GM23338 (cell line): ENCODE data around the gene PTGER4. TPM values are rescaled to one million over a fixed set of nuclear protein-coding genes. Genes with fewer than 3 reads are reported as not detected.

ENCODE experiments used
- ATAC-seq: fragments of 200-7000 bp; cut with Tn5 transposase; 3 replicates; pipeline ENCODE4 v1.9.1; 2020
- DNase-seq: peaks from one replicate; pipeline ENCODE4 v3.0.0-alpha.2; 2015; ENCODE audit warnings: low spot score
- H2AFZ ChIP-seq: fragments of 200-600 bp; sonication (generic); 2 replicates; pipeline ENCODE4 v1.8.0; 2016; ENCODE audit warnings: antibody characterized with exemption, mild to moderate bottlenecking, moderate library complexity
- H3F3A ChIP-seq: fragments of 200-600 bp; sonication (generic); replicated peaks from 2 replicates; pipeline ENCODE4 v1.8.0; 2017; ENCODE audit warnings: antibody characterized with exemption, mixed run types, low read depth
- H3K27ac ChIP-seq: fragments of 200-600 bp; sonication (generic); 2 replicates; pipeline ENCODE4 v1.6.1; 2016; ENCODE audit warnings: low read depth
- H3K27me3 ChIP-seq: fragments of 200-600 bp; sonication (generic); 2 replicates; pipeline ENCODE4 v1.8.0; 2016; ENCODE audit warnings: mild to moderate bottlenecking, mixed run types, moderate library complexity; ENCODE audit not compliant: insufficient read depth
- H3K36me3 ChIP-seq: fragments of 200-600 bp; sonication (generic); 2 replicates; pipeline ENCODE4 v1.8.0; 2016; ENCODE audit warnings: mild to moderate bottlenecking; ENCODE audit not compliant: insufficient read depth
- H3K4me1 ChIP-seq: fragments of 200-600 bp; sonication (generic); 2 replicates; pipeline ENCODE4 v1.8.0; 2016; ENCODE audit warnings: mild to moderate bottlenecking, moderate library complexity; ENCODE audit not compliant: insufficient read depth
- H3K4me2 ChIP-seq: fragments of 200-600 bp; sonication (generic); 2 replicates; pipeline ENCODE4 v1.7.1; 2017; ENCODE audit warnings: mixed run types
- H3K4me3 ChIP-seq: fragments of 200-600 bp; sonication (generic); 2 replicates; pipeline ENCODE4 v1.6.1; 2016; ENCODE audit warnings: mixed run types
- H3K79me2 ChIP-seq: fragments of 200-600 bp; sonication (generic); replicated peaks from 2 replicates; pipeline ENCODE4 v1.8.0; 2017; ENCODE audit warnings: mild to moderate bottlenecking; ENCODE audit not compliant: insufficient read depth
- H3K9me2 ChIP-seq: fragments of 200-600 bp; sonication (generic); 2 replicates; pipeline ENCODE4 v1.8.0; 2017; ENCODE audit not compliant: insufficient read depth
- H4K20me1 ChIP-seq: fragments of 200-600 bp; sonication (generic); replicated peaks from 2 replicates; pipeline ENCODE4 v1.8.0; 2017; ENCODE audit warnings: mild to moderate bottlenecking; ENCODE audit not compliant: insufficient read depth
- H3K27ac Mint-ChIP-seq: 2 replicates; pipeline ENCODE4 v1.8.0; 2020; ENCODE audit warnings: inconsistent platforms, mild to moderate bottlenecking, moderate library complexity, mixed read lengths
- H3K27me3 Mint-ChIP-seq: 3 replicates; pipeline ENCODE4 v1.8.0; 2022; ENCODE audit warnings: low read depth, mild to moderate bottlenecking, moderate library complexity, mixed read lengths, inconsistent platforms; ENCODE audit not compliant: insufficient read depth, poor library complexity
- H3K36me3 Mint-ChIP-seq: 3 replicates; pipeline ENCODE4 v1.8.0; 2021; ENCODE audit warnings: low read depth, mild to moderate bottlenecking, inconsistent platforms, moderate library complexity, mixed read lengths
- H3K4me1 Mint-ChIP-seq: 3 replicates; pipeline ENCODE4 v1.8.0; 2020; ENCODE audit warnings: mild to moderate bottlenecking, inconsistent platforms, mixed read lengths
- H3K4me3 Mint-ChIP-seq: 3 replicates; pipeline ENCODE4 v1.8.0; 2021; ENCODE audit warnings: moderate library complexity, mild to moderate bottlenecking, inconsistent platforms, mixed read lengths
- H3K9me3 Mint-ChIP-seq: 3 replicates; pipeline ENCODE4 v1.8.0; 2020; ENCODE audit warnings: moderate library complexity, mild to moderate bottlenecking, inconsistent platforms, mixed read lengths
- CREB1 ChIP-seq: fragments of 250-450 bp; sonication (Bioruptor Pico); IDR thresholded peaks from 2 replicates; pipeline ENCODE4 v1.5.0; 2020; ENCODE audit warnings: low read depth, mild to moderate bottlenecking, moderate library complexity
- EZH2 ChIP-seq: fragments of 200-600 bp; sonication (generic); IDR thresholded peaks from one replicate; pipeline ENCODE4 v1.8.0; 2017; ENCODE audit warnings: antibody characterized with exemption, mild to moderate bottlenecking, low read depth; ENCODE audit not compliant: unreplicated experiment
- JUNB ChIP-seq: IDR thresholded peaks from one replicate; pipeline ENCODE4 v1.6.1; 2016; ENCODE audit warnings: antibody characterized with exemption; ENCODE audit not compliant: unreplicated experiment
- NANOG ChIP-seq: IDR thresholded peaks from 2 replicates; pipeline ENCODE4 v1.6.1; 2016; ENCODE audit warnings: antibody characterized with exemption, borderline replicate concordance
- POLR2AphosphoS5 ChIP-seq: IDR thresholded peaks from 2 replicates; pipeline ENCODE4 v1.6.1; 2016; ENCODE audit warnings: antibody characterized with exemption, low read depth
- STAT1 ChIP-seq: IDR thresholded peaks from one replicate; pipeline ENCODE4 v1.6.1; 2016; ENCODE audit warnings: antibody characterized with exemption; ENCODE audit not compliant: unreplicated experiment
- ZNF114 ChIP-seq: fragments of 250-450 bp; sonication (Bioruptor Pico); IDR thresholded peaks from 2 replicates; pipeline ENCODE4 v1.5.0; 2020; ENCODE audit warnings: mild to moderate bottlenecking, moderate library complexity
- ZNF331 ChIP-seq: fragments of 250-450 bp; sonication (Bioruptor Pico); IDR thresholded peaks from 2 replicates; pipeline ENCODE4 v1.5.0; 2020; ENCODE audit warnings: low read depth, mild to moderate bottlenecking, moderate library complexity
- polyA plus RNA-seq: library from polyadenylated mRNA; unstranded; fragments of >200 nt; fragmentation: Nextera tagmentation; extraction: Ambion mirVana; gene quantifications from 2 replicates; pipeline ENCODE4 v1.2.1, GENCODE V29; 2016
- total RNA-seq: library from RNA; depleted of rRNA; stranded (reverse); fragments of >200 nt; shearing (Covaris generic); gene quantifications from 2 replicates; pipeline ENCODE4 v1.2.3, GENCODE V29; 2014
- TF ChIP-seq, protein P1 (sequence below), 2 experiments: fragments of 200-600 bp in 1 of 2; sonication (generic) in 1 of 2; conservative IDR thresholded peaks; 2 replicates each; pipeline versions ENCODE4 v1.5.1 to v1.6.1; 2016 to 2017; ENCODE audit warnings: antibody characterized with exemption in 2 of 2, low read depth in 2 of 2, mild to moderate bottlenecking in 2 of 2, moderate library complexity in 1 of 2

The PTGER4 gene
- total and polyA plus RNA-seq, 2 experiments from 2014 or later = 0.82 to 4.4 TPM

GRCh38 chr5:40652441-40653220 is 27.1 kb upstream of the PTGER4 start:
- no peak overlapping the region for H3K4me3 ChIP-seq
- Mint-ChIP-seq H3K4me3 (no peak overlapping the region), H3K9me3 (no peaks in the 10 kb centered on the region), H3K4me1 (no peaks in the 10 kb centered on the region), H3K27me3 (no peaks in the 10 kb centered on the region), H3K36me3 (no peaks in the 10 kb centered on the region), H3K27ac (no peak overlapping the region)
- H3F3A ChIP-seq = no peaks in the 10 kb centered on the region
- H3K4me2 ChIP-seq = no peak overlapping the region
- no peak overlapping the region for H3K27ac ChIP-seq
- no peaks in the 10 kb centered on the region for H3K36me3 ChIP-seq
- no peak for DNase-seq
- no peaks in the 10 kb centered on the region for H3K79me2 ChIP-seq
- H3K4me1 ChIP-seq = peaks cover 4% of the 10 kb centered on the region; the same call in 1 of the 2 replicates
- H3K27me3 ChIP-seq = no peaks in the 10 kb centered on the region
- H3K9me2 ChIP-seq = no peaks in the 10 kb centered on the region
- H2AFZ ChIP-seq = no peak overlapping the region
- no peaks in the 10 kb centered on the region for H4K20me1 ChIP-seq
- no peak for ATAC-seq
- TF ChIP-seq EZH2 (no peak), ZNF114 (no peak), POLR2AphosphoS5 (no peak)

DNA sequence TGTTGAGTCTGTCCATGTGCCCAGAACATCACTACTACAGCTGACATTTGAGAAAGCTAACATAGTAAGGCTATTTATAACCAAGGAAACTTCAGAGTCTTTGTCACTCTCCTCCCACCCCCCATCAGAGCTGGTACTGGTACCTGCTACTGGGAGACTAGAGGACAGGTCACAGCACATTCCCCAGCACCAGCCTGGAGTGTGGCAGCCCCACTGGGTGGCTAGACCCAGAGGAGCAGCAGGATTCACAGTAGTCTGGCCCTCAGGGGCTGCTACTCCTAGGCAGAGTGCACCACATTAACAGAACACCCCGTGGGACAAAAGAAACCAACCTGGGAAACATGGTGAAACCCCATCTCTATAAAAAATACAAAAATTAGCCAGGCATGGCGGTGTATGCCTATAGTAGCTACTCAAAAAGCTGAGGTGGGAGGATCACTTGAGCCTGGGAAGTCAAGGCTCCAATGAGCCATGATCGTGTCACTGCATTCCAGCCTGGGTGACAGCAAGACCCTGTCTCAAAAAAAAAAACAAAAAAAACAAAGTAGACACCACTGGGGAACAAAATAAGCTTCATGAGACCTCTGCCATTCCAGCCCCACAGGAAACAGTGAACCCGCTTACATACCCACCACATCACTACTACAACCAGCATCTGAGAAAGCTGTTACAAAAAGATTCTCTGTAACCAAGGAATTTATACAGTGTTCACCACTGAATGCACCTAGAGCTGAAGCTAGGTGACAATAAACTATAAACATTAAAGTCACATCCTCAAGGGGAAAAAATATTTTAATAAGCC is 26.3 kb upstream of the PTGER4 start:
- DNase-seq (no peak), ATAC-seq (no peak)
- no peak overlapping the region for H3K27ac ChIP-seq
- H3K79me2 ChIP-seq = no peaks in the 10 kb centered on the region
- no peaks in the 10 kb centered on the region for H3K9me2 ChIP-seq
- H3K4me1 ChIP-seq = peaks cover 4% of the 10 kb centered on the region; the same call in 1 of the 2 replicates
- H3K36me3 ChIP-seq = no peaks in the 10 kb centered on the region
- H3K9me3 Mint-ChIP-seq = no peaks in the 10 kb centered on the region
- H3K27me3 ChIP-seq = no peaks in the 10 kb centered on the region
- H3K4me2 ChIP-seq = no peak overlapping the region
- TF ChIP-seq STAT1 (no peak), ZNF331 (no peak), NANOG (no peak), JUNB (no peak), CREB1 (CRISPR knock-in tag) (no peak), POLR2AphosphoS5 (no peak)
- no peaks in the 10 kb centered on the region for H3F3A ChIP-seq
- H3K27me3 Mint-ChIP-seq = no peaks in the 10 kb centered on the region
- H2AFZ ChIP-seq = no peak overlapping the region
- H3K36me3 Mint-ChIP-seq = no peaks in the 10 kb centered on the region
- no peaks in the 10 kb centered on the region for H3K4me1 Mint-ChIP-seq
- no peak overlapping the region for H3K27ac Mint-ChIP-seq
- H3K4me3 ChIP-seq = no peak overlapping the region
- no peaks in the 10 kb centered on the region for H4K20me1 ChIP-seq
- H3K4me3 Mint-ChIP-seq = no peak overlapping the region

- Histone ChIP-seq H2AFZ (no peak overlapping the region), H3F3A (no peaks in the 10 kb centered on the region), H3K27ac (no peak overlapping the region), H3K4me1 (no peaks in the 10 kb centered on the region), H3K27me3 (no peaks in the 10 kb centered on the region), H3K4me3 (no peak overlapping the region), H3K36me3 (no peaks in the 10 kb centered on the region), H4K20me1 (no peaks in the 10 kb centered on the region), H3K9me2 (no peaks in the 10 kb centered on the region), H3K79me2 (no peaks in the 10 kb centered on the region), H3K4me2 (no peak overlapping the region)
- Mint-ChIP-seq H3K27ac (no peak overlapping the region), H3K9me3 (no peaks in the 10 kb centered on the region), H3K27me3 (peaks cover 2% of the 10 kb centered on the region), H3K36me3 (no peaks in the 10 kb centered on the region), H3K4me1 (no peaks in the 10 kb centered on the region), H3K4me3 (no peak overlapping the region)
- ATAC-seq = no peak
- no peak for DNase-seq
- no peak for TF ChIP-seq EZH2
- no peak for TF ChIP-seq NANOG
- no peak for TF ChIP-seq CREB1 (CRISPR knock-in tag)
- TF ChIP-seq, protein P1, sequence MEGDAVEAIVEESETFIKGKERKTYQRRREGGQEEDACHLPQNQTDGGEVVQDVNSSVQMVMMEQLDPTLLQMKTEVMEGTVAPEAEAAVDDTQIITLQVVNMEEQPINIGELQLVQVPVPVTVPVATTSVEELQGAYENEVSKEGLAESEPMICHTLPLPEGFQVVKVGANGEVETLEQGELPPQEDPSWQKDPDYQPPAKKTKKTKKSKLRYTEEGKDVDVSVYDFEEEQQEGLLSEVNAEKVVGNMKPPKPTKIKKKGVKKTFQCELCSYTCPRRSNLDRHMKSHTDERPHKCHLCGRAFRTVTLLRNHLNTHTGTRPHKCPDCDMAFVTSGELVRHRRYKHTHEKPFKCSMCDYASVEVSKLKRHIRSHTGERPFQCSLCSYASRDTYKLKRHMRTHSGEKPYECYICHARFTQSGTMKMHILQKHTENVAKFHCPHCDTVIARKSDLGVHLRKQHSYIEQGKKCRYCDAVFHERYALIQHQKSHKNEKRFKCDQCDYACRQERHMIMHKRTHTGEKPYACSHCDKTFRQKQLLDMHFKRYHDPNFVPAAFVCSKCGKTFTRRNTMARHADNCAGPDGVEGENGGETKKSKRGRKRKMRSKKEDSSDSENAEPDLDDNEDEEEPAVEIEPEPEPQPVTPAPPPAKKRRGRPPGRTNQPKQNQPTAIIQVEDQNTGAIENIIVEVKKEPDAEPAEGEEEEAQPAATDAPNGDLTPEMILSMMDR (conservative IDR thresholded peaks at IDR 0.05; ENCODE audit: low read depth in 2 of 2) = no peak
Observed at GRCh38 chr5:40654377-40654991, 25.2 kb upstream of the PTGER4 start.
